Stimulated activated CD4-positive, alpha-beta T cell treated with anti-CD3 and anti-CD28 coated beads, Interleukin-1b, Interleukin-23, amount 100 ng/mL, for 48 hours (primary cell): Measurements from ENCODE around the gene SYCE3.

Experiments used
- DNase-seq: peaks from one replicate; pipeline ENCODE4 v3.0.0-alpha.2; 2020

The SYCE3 gene

GRCh38 chr22:50516068-50516467 is 46.7 kb downstream of the SYCE3 start:
- no peak for DNase-seq

GRCh38 chr22:50513175-50513574 is 49.5 kb downstream of the SYCE3 start:
- DNase-seq: no peak

- DNase-seq: no peak
Measured at GRCh38 chr22:50508897-50509296, 53.8 kb downstream of the SYCE3 start.

GRCh38 chr22:50507991-50508884 is 54.5 kb downstream of the SYCE3 start, which contains the start of gene NCAPH2:
Gene NCAPH2 (plus strand): TSS chr22:50508224. CDS start chr22:50508338, 114 bp downstream.
- DNase-seq: peak; percentile 97

- DNase-seq: peak; percentile 92
Measured at GRCh38 chr22:50507421-50507990, 55.2 kb downstream of the SYCE3 start, which contains the start of gene LMF2. Gene LMF2 (minus strand): TSS chr22:50507702. CDS start chr22:50507675, 27 bp downstream.

- DNase-seq: no peak
Measured at GRCh38 chr22:50506611-50507420, 55.9 kb downstream of the SYCE3 start.

GRCh38 chr22:50505776-50506610 is 56.7 kb downstream of the SYCE3 start:
- DNase-seq: no peak

- no peak for DNase-seq
Measured at GRCh38 chr22:50505276-50505775, 57.4 kb downstream of the SYCE3 start.

GRCh38 chr22:50504369-50505211 is 58.1 kb downstream of the SYCE3 start:
- no peak for DNase-seq

- no peak for DNase-seq
Measured at GRCh38 chr22:50503475-50504145, 59.1 kb downstream of the SYCE3 start.

GRCh38 chr22:50502628-50503474 is 59.9 kb downstream of the SYCE3 start:
- DNase-seq: no peak

GRCh38 chr22:50502096-50502495 is 60.6 kb downstream of the SYCE3 start:
- DNase-seq: no peak
